Mucosa of descending colon (tissue), 3 donors: ENCODE results near the gene OR14I1. TPM values are rescaled to one million over a fixed set of nuclear protein-coding genes. Genes with fewer than 3 reads are reported as not detected.

Experiments used
- ATAC-seq: fragments of 200-7000 bp; cut with Tn5 transposase; one replicate; pipeline ENCODE4 v1.9.1; 2020; ENCODE audit warnings: mild to moderate bottlenecking, moderate library complexity
- DNase-seq, 3 donors: peaks; one replicate each; pipeline ENCODE4 v3.0.0-alpha.2; 2020
- H3K36me3 ChIP-seq: fragments of 200-600 bp; one replicate; pipeline ENCODE4 v1.8.0; 2021; ENCODE audit warnings: low read depth, mild to moderate bottlenecking
- H3K4me1 ChIP-seq: fragments of 200-600 bp; one replicate; pipeline ENCODE4 v1.8.0; 2021; ENCODE audit warnings: low read depth, mild to moderate bottlenecking
- H3K4me3 ChIP-seq: fragments of 200-600 bp; one replicate; pipeline ENCODE4 v1.8.0; 2021; ENCODE audit warnings: mild to moderate bottlenecking
- H3K9me3 ChIP-seq: fragments of 200-600 bp; one replicate; pipeline ENCODE4 v1.8.0; 2021; ENCODE audit warnings: mild to moderate bottlenecking
- CTCF ChIP-seq: fragments of 200-600 bp; IDR thresholded peaks from one replicate; pipeline ENCODE4 v1.8.0; 2022; ENCODE audit warnings: antibody characterized with exemption, mild to moderate bottlenecking
- intact Hi-C, 2 donors: fragments of 100-400 bp; cut with DNase I in 1 of 2; cut with micrococcal nuclease in 1 of 2; formaldehyde crosslinking; loops; one replicate each; pipeline versions ENCODE4 v1.11.0 to v1.11.1; 2022; cut with DNase I, micrococcal nuclease
- total RNA-seq, 3 donors: library from RNA; stranded (reverse); fragmentation: NEBNext Ultra II Directional in 2 of 3; extraction: Animal tissue kit (Norgen Biotek cat#: 25700) in 2 of 3; gene quantifications; one replicate each; pipeline versions ENCODE4 v1.2.1 to v1.2.4, GENCODE V29; 2021 to 2023
- donor health status: DM: no; HTN: no; CAD: no; lungs with moderate emphysema.
- donor health status: DM: no; HTN: no; CAD: no.
- donor health status: DM: no; HTN: yes; CAD: no.

Gene OR14I1
- total RNA-seq, 3 donors from 2014 or later, result not detected

GRCh38 chr1:248739572-248740205 lies 37.1 kb upstream of the OR14I1 start:
- no peak for TF ChIP-seq CTCF
- no peak overlapping the region for H3K4me3 ChIP-seq
- no peaks in the 10 kb centered on the region for H3K36me3 ChIP-seq
- DNase-seq (no peak), ATAC-seq (peak; percentile 8)
- H3K9me3 ChIP-seq, result no peaks in the 10 kb centered on the region
- intact Hi-C loops, result no loop called here
- H3K4me1 ChIP-seq, result no peaks in the 10 kb centered on the region

DNA sequence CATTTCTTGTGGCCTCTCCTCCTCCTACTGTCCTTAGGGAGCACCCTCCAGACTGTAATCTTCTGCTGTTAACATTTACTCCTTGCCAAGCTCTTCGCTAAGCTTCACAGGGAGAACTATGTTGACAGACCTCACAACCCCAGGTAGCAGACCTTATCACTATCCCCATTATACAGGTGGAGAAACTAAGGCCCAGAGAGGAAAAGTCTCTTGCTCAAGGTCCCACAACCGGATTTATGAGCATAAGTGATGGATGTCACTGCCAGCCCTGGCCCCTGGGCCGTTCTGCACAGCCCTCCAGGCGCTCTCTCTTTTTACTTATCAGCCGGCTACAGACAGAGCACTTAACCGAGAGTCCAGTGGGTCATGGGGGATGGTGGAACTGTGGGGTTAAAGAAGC lies 34.9 kb upstream of the OR14I1 start:
- ATAC-seq (no peak), DNase-seq (no peak)
- no peaks in the 10 kb centered on the region for H3K9me3 ChIP-seq
- intact Hi-C loops, result no loop called here
- H3K4me1 ChIP-seq, result no peaks in the 10 kb centered on the region
- no peaks in the 10 kb centered on the region for H3K36me3 ChIP-seq
- H3K4me3 ChIP-seq, result no peak overlapping the region
- no peak for TF ChIP-seq CTCF

DNA sequence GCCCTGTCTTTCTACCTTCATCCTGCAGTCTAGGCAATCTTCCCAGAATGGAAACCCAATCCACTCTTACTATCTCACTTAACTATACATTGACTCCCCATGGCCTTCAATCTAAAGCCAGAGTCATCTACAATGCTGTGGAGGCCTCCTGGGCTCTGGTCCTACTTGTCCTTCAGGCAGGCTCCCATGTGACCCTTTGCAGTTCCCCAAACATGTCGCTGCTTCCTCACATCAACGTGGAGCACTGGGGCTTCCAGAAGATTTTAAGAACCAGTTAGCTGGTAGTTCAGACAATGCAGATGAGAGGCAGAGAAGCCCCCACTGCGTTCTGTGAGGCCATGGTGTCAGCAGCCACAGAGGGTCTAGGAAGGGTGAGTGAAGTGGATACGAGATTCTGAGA lies 34.4 kb upstream of the OR14I1 start:
- Histone ChIP-seq H3K4me1 (no peaks in the 10 kb centered on the region), H3K36me3 (no peaks in the 10 kb centered on the region), H3K4me3 (no peak overlapping the region), H3K9me3 (no peaks in the 10 kb centered on the region)
- DNase-seq (no peak), ATAC-seq (peak; percentile 7)
- no peak for TF ChIP-seq CTCF
- intact Hi-C loops, result no loop called here

DNA sequence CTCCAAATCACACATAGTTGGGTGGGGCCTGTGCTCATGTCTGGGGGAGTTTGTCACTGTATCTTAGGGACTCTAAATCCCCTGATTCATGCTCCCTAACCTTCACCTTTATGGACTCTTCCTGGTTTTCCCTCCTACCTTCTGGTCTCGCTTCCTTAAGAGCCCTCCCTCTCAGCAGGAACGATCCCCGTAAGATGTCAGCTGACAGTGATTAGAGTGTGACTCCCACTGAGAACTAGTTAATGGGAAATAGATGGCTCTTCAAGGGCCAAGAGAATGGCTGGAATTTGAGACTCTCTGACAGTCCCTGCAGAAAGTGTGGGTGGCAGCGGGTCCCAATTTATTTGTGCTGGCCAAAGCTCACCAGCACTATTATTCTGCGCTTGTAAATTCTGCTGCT lies 31.0 kb upstream of the OR14I1 start:
- no peak for TF ChIP-seq CTCF
- ATAC-seq (no peak), DNase-seq (no peak)
- Histone ChIP-seq H3K9me3 (no peaks in the 10 kb centered on the region), H3K4me3 (no peak overlapping the region), H3K36me3 (no peaks in the 10 kb centered on the region), H3K4me1 (no peaks in the 10 kb centered on the region)
- intact Hi-C loops, result no loop called here

- no peaks in the 10 kb centered on the region for H3K36me3 ChIP-seq
- no peak for TF ChIP-seq CTCF
- intact Hi-C loops, result no loop called here
- H3K9me3 ChIP-seq, result no peaks in the 10 kb centered on the region
- no peak overlapping the region for H3K4me3 ChIP-seq
- no peaks in the 10 kb centered on the region for H3K4me1 ChIP-seq
- ATAC-seq, result no peak
- no peak for DNase-seq
Observed at GRCh38 chr1:248730507-248731335, 28.2 kb upstream of the OR14I1 start.
